NB4 (cell line): Measurements from ENCODE around the gene LTK.

ENCODE experiments used
- DNase-seq: peaks from one replicate; pipeline ENCODE4 v3.0.0; 2010; ENCODE audit warnings: low read depth
- H3K4me3 ChIP-seq: one replicate; pipeline ENCODE4 v1.5.1; 2011; ENCODE audit warnings: mild to moderate bottlenecking, low read depth, low read length, moderate library complexity
- MYC ChIP-seq: IDR thresholded peaks from 2 replicates; pipeline ENCODE4 v1.6.1; 2011; ENCODE audit warnings: low read depth, low read length
- POLR2A ChIP-seq: IDR thresholded peaks from 2 replicates; pipeline ENCODE4 v1.6.1; 2011; ENCODE audit warnings: mild to moderate bottlenecking; ENCODE audit not compliant: insufficient read length; ENCODE audit errors: extremely low read depth
- TF ChIP-seq, protein P1 (sequence below): IDR thresholded peaks from one replicate; pipeline ENCODE4 v1.5.1; 2012; ENCODE audit warnings: low read depth, low read length
- TF ChIP-seq, protein P2 (sequence below): IDR thresholded peaks from 2 replicates; pipeline ENCODE4 v1.6.1; 2011; ENCODE audit warnings: low read depth, low read length

Gene LTK

DNA sequence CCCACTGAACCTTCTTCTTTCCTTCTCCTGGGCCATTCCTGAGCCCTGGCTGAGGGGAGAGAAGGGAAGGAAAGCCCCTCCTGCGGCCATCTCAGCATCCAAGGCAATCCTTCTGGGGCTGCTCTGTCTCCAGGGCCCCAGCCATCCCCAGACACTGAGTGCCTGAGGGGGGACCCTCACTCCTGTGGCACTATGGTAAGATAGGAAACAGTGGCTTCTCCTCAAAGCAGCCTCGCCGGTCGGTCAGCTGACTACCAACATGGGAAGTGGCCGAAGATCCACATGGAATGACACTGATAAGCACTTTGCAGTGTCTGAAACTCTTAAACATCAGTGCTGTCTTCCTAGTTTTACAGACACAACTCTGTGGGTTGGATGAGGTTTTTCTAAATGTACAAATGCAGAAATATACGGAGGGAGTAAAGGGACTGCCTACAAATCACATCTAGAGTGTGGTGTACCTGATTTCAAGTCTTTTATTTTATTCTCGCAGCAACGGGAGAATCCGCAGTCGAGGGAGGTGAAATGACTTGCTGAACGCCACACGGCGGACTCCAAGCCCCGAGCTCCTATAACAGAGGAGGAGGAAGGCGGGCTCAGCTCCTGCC, 20.9 kb downstream of the LTK start:
- H3K4me3 ChIP-seq: peak overlapping the region; percentile 42
- no peak for DNase-seq
- TF ChIP-seq, protein P1, sequence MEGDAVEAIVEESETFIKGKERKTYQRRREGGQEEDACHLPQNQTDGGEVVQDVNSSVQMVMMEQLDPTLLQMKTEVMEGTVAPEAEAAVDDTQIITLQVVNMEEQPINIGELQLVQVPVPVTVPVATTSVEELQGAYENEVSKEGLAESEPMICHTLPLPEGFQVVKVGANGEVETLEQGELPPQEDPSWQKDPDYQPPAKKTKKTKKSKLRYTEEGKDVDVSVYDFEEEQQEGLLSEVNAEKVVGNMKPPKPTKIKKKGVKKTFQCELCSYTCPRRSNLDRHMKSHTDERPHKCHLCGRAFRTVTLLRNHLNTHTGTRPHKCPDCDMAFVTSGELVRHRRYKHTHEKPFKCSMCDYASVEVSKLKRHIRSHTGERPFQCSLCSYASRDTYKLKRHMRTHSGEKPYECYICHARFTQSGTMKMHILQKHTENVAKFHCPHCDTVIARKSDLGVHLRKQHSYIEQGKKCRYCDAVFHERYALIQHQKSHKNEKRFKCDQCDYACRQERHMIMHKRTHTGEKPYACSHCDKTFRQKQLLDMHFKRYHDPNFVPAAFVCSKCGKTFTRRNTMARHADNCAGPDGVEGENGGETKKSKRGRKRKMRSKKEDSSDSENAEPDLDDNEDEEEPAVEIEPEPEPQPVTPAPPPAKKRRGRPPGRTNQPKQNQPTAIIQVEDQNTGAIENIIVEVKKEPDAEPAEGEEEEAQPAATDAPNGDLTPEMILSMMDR: no peak
- TF ChIP-seq, protein P2, sequence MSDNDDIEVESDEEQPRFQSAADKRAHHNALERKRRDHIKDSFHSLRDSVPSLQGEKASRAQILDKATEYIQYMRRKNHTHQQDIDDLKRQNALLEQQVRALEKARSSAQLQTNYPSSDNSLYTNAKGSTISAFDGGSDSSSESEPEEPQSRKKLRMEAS: no peak
- TF ChIP-seq MYC (no peak), POLR2A (no peak)

DNA sequence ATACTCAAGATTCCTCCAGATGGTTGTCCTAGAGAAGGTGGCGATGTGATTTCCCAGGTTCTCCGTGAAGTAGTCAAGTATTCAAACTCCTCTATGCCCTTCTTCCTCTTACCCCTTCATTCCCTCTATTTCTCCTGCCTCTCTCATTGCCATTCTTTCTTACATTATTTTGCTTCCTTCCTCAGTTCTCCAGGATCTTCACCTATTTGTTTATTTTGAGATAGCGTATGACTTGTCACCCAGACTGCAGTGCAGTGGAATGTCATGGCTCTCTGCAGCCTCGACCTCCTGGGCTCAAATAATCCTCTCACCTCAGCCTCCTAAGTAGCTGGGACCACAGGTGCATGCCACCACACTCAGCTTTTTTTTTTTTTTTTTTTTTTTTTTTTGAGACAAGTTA, 21.7 kb downstream of the LTK start:
- no peak for DNase-seq
- TF ChIP-seq POLR2A (no peak), MYC (no peak)
- TF ChIP-seq, protein P2: no peak
- H3K4me3 ChIP-seq: no peak overlapping the region

DNA sequence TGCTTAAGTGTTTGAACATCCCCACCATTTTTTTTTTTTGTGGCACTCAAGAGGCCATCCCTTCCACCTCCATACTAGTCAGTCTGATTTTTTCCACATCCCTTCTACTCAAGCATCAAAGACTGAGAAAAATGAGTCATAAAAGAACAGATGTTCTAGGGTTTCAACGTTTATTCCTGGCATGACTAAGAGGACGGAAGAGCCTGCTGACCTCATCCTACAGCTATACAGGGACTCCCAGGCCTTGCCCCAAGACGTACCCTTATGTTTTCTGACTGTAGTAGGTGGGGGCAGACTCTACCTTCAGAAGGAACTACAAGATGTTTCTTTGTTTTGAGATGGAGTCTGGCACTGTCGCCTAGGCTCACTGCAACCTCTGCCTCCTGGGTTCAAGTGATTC, 23.3 kb downstream of the LTK start:
- TF ChIP-seq, protein P1: no peak
- TF ChIP-seq, protein P2: peak; percentile 31; the same call in 1 of the 2 replicates
- TF ChIP-seq POLR2A (no peak), MYC (peak; percentile 54; the same call in 1 of the 2 replicates)
- peak; percentile 90 for DNase-seq
- no peak overlapping the region for H3K4me3 ChIP-seq

DNA sequence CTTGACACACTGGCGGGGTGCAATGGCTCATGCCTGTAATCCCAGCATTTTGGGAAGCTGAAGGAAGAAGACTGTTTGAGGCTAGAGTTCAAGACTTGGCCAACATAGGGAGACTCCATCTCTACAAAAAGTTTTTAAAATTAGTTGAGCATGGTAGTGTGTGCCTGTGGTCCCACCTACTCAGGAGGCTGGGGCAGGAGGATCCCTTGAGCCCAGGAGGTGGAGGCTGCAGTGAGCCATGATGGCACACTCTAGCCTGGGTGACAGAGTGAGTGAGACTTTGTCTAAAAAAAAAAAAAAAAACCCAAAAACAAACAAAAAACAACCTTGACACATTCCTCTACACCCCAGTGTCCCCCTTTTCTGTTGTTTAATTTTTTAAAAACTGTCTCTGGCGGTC, 24.0 kb downstream of the LTK start:
- no peak for DNase-seq
- TF ChIP-seq POLR2A: no peak
- TF ChIP-seq, protein P1: no peak
- TF ChIP-seq MYC: no peak
- TF ChIP-seq, protein P2: no peak
- H3K4me3 ChIP-seq: no peak overlapping the region

DNA sequence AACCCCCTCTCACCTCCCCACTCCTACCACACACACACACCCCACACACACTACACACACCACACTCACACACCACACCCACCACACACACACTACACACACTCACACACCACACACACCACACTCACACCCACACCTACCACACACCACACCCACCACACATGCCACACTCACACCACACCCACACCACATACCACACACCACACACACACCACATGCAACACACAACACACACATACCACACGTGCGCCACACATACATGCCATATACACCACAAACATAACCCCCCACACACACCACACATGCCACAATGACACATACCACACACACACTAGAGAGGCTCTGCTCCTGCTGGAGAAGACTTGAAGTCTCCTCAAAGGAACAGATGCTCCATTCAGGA, 25.8 kb downstream of the LTK start:
- no peak for DNase-seq
- no peak overlapping the region for H3K4me3 ChIP-seq
- TF ChIP-seq, protein P1: no peak
- TF ChIP-seq POLR2A: no peak

DNA sequence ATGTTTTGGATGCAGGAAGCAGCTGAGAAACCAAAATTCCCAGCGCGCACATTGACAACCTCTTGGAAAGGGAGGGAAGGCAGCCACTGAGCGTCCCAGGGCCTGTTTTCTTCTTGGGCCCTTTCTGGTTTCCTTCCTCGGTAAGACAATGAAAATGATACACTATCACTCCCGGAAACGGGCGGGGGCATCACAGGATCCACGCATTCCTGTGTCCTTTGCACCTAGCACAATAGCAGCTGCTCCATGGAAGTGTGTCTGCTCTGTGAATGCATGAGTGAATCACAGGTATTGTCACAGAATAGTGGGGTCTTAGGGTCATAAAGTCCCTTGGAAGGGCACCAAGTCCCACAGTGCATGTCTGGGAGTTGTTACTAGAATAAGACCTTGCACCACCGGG, 26.2 kb downstream of the LTK start:
- no peak for DNase-seq
- TF ChIP-seq, protein P1: no peak
- TF ChIP-seq MYC: no peak
- no peak for TF ChIP-seq POLR2A
- TF ChIP-seq, protein P2: no peak

More for the DNA sequence above, 26.2 kb downstream of the LTK start:
- no peak overlapping the region for H3K4me3 ChIP-seq
